IMR-90 (cell line): ENCODE data around the gene LPO.

Experiments used
- BHLHE40 ChIP-seq: fragments of 150-350 bp; IDR thresholded peaks from 2 replicates; pipeline ENCODE4 v1.6.1; 2016; ENCODE audit warnings: mild to moderate bottlenecking, low read depth, low read length
- CEBPB ChIP-seq: IDR thresholded peaks from 2 replicates; pipeline ENCODE4 v1.6.1; 2012; ENCODE audit warnings: low read depth, low read length, improper control_type of control experiment
- MAFK ChIP-seq: IDR thresholded peaks from 2 replicates; pipeline ENCODE4 v1.6.1; 2012; ENCODE audit warnings: low read depth, low read length, improper control_type of control experiment
- MXI1 ChIP-seq: IDR thresholded peaks from 2 replicates; pipeline ENCODE4 v1.6.1; 2012; ENCODE audit warnings: low read depth, mild to moderate bottlenecking, low read length, moderate library complexity, borderline replicate concordance
- POLR2A ChIP-seq: IDR thresholded peaks from 2 replicates; pipeline ENCODE4 v1.6.1; 2012; ENCODE audit warnings: mild to moderate bottlenecking, low read depth, low read length
- RAD21 ChIP-seq: IDR thresholded peaks from 2 replicates; pipeline ENCODE4 v1.6.1; 2012; ENCODE audit warnings: low read length, improper control_type of control experiment
- RCOR1 ChIP-seq: IDR thresholded peaks from 2 replicates; pipeline ENCODE4 v1.6.1; 2012; ENCODE audit warnings: mild to moderate bottlenecking, low read length, improper control_type of control experiment; ENCODE audit not compliant: insufficient replicate concordance
- RFX5 ChIP-seq: IDR thresholded peaks from 2 replicates; pipeline ENCODE4 v1.8.0; 2012; ENCODE audit warnings: low read depth, mild to moderate bottlenecking, low read length, moderate library complexity
- TF ChIP-seq, protein P1 (sequence below): conservative IDR thresholded peaks from 2 replicates; pipeline ENCODE4 v1.5.1; 2012; ENCODE audit warnings: mild to moderate bottlenecking, low read depth, low read length, improper control_type of control experiment
- TF ChIP-seq, protein P2 (sequence below): fragments of 150-350 bp; IDR thresholded peaks from 2 replicates; pipeline ENCODE4 v1.6.1; 2016; ENCODE audit warnings: low read depth, mild to moderate bottlenecking, low read length, moderate library complexity, borderline replicate concordance
- TF ChIP-seq, protein P3 (sequence below): fragments of 150-350 bp; IDR thresholded peaks from 2 replicates; pipeline ENCODE4 v1.6.1; 2017; ENCODE audit warnings: mild to moderate bottlenecking, antibody characterized with exemption, low read length, low read depth

DNA sequence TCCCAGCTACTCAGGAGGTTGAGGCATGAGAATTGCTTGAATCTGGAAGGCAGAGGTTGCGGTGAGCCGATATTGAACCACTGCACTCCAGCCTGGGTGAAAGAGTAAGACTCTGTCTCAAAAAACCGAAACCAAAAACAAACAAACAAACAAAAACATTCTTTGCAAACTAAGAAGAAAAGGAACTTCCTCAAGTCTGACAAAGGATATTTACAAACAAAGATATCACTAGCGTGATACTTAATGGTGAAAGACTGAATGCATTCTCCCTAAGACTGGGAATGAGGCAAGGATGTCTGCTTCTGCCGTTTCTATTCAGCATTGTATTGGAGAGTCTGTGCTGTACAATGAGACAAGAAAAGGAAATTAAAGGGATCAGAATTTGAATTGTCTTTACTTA is 52.9 kb downstream of the LPO start:
- TF ChIP-seq RFX5 (no peak), POLR2A (no peak), RAD21 (no peak), BHLHE40 (no peak), MXI1 (no peak), RCOR1 (no peak), CEBPB (no peak), MAFK (no peak)
- TF ChIP-seq, protein P1, sequence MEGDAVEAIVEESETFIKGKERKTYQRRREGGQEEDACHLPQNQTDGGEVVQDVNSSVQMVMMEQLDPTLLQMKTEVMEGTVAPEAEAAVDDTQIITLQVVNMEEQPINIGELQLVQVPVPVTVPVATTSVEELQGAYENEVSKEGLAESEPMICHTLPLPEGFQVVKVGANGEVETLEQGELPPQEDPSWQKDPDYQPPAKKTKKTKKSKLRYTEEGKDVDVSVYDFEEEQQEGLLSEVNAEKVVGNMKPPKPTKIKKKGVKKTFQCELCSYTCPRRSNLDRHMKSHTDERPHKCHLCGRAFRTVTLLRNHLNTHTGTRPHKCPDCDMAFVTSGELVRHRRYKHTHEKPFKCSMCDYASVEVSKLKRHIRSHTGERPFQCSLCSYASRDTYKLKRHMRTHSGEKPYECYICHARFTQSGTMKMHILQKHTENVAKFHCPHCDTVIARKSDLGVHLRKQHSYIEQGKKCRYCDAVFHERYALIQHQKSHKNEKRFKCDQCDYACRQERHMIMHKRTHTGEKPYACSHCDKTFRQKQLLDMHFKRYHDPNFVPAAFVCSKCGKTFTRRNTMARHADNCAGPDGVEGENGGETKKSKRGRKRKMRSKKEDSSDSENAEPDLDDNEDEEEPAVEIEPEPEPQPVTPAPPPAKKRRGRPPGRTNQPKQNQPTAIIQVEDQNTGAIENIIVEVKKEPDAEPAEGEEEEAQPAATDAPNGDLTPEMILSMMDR: no peak
- TF ChIP-seq, protein P2, sequence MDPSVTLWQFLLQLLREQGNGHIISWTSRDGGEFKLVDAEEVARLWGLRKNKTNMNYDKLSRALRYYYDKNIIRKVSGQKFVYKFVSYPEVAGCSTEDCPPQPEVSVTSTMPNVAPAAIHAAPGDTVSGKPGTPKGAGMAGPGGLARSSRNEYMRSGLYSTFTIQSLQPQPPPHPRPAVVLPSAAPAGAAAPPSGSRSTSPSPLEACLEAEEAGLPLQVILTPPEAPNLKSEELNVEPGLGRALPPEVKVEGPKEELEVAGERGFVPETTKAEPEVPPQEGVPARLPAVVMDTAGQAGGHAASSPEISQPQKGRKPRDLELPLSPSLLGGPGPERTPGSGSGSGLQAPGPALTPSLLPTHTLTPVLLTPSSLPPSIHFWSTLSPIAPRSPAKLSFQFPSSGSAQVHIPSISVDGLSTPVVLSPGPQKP: no peak
- TF ChIP-seq, protein P3, sequence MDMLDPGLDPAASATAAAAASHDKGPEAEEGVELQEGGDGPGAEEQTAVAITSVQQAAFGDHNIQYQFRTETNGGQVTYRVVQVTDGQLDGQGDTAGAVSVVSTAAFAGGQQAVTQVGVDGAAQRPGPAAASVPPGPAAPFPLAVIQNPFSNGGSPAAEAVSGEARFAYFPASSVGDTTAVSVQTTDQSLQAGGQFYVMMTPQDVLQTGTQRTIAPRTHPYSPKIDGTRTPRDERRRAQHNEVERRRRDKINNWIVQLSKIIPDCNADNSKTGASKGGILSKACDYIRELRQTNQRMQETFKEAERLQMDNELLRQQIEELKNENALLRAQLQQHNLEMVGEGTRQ: no peak
